Ovary (tissue), 3 donors: ENCODE data around the gene PI4K2B.

Source experiments
- CTCF ChIP-seq, 3 donors: fragments of 450-650 bp in 2 of 3; fragments of 200-600 bp in 1 of 3; IDR thresholded peaks; one replicate each; pipeline versions ENCODE4 v1.5.1 to v1.8.0; 2016 to 2022; ENCODE audit warnings: antibody characterized with exemption in 3 of 3, mild to moderate bottlenecking in 1 of 3
- POLR2A ChIP-seq: fragments of 450-650 bp; IDR thresholded peaks from one replicate; pipeline ENCODE4 v1.6.1; 2017; ENCODE audit warnings: antibody characterized with exemption, mild to moderate bottlenecking, moderate library complexity
- donor health status: DM: no; HTN: no; CAD: no.

- TF ChIP-seq CTCF (IDR thresholded peaks at IDR 0.05) (no peak), POLR2A (no peak)
These were observed 86.9 kb downstream of the PI4K2B start for GRCh38 chr4:25320773-25321172.
